Neural cell (in vitro differentiated cells): Measurements from ENCODE around the gene NEU2. TPM values are rescaled to one million over a fixed set of nuclear protein-coding genes. Genes with fewer than 3 reads are reported as not detected.

Experiments used
- H2AFZ ChIP-seq: fragments of 200-600, 300-800 bp; sonication (generic), shearing (Covaris generic); 2 replicates; pipeline ENCODE4 v1.6.0; 2014; ENCODE audit warnings: low read depth, mild to moderate bottlenecking, antibody characterized with exemption, low read length, moderate library complexity
- H3F3A ChIP-seq: fragments of 200-600 bp; shearing (Covaris generic); 2 replicates; pipeline ENCODE4 v1.6.1; 2016; ENCODE audit warnings: mild to moderate bottlenecking, moderate library complexity, mixed read lengths, antibody characterized with exemption, low read length; ENCODE audit not compliant: insufficient read depth, poor library complexity, severe bottlenecking
- H3K27ac ChIP-seq: fragments of 200-600, 300-800 bp; sonication (generic), shearing (Covaris generic); 2 replicates; pipeline ENCODE4 v1.5.1; 2014; ENCODE audit warnings: mild to moderate bottlenecking, low read length, moderate library complexity
- H3K27me3 ChIP-seq: fragments of 300-800, 200-600 bp; sonication (generic), shearing (Covaris generic); 2 replicates; pipeline ENCODE4 v1.6.0; 2014; ENCODE audit warnings: mild to moderate bottlenecking, low read depth, low read length, moderate library complexity; ENCODE audit not compliant: insufficient read depth
- H3K36me3 ChIP-seq: fragments of 300-800, 200-600 bp; sonication (generic), shearing (Covaris generic); 2 replicates; pipeline ENCODE4 v1.5.1; 2014; ENCODE audit warnings: mild to moderate bottlenecking, antibody characterized with exemption, low read length, moderate library complexity; ENCODE audit not compliant: insufficient read depth
- H3K4me2 ChIP-seq: fragments of 300-800, 200-600 bp; sonication (generic), shearing (Covaris generic); 2 replicates; pipeline ENCODE4 v1.6.0; 2014; ENCODE audit warnings: mild to moderate bottlenecking, low read length
- H3K4me3 ChIP-seq: fragments of 300-800, 200-600 bp; sonication (generic), shearing (Covaris generic); 2 replicates; pipeline ENCODE4 v1.5.1; 2014; ENCODE audit warnings: mild to moderate bottlenecking, low read length, moderate library complexity
- H3K79me2 ChIP-seq: fragments of 200-600 bp; shearing (Covaris generic); replicated peaks from 2 replicates; pipeline ENCODE4 v1.6.0; 2014; ENCODE audit warnings: mild to moderate bottlenecking, low read length, moderate library complexity; ENCODE audit not compliant: insufficient read depth
- H3K9ac ChIP-seq: fragments of 300-800, 200-600 bp; sonication (generic), shearing (Covaris generic); 2 replicates; pipeline ENCODE4 v1.6.1; 2016; ENCODE audit warnings: mild to moderate bottlenecking, low read length, mixed read lengths
- H3K9me2 ChIP-seq: fragments of 200-600 bp; shearing (Covaris generic); 2 replicates; pipeline ENCODE4 v1.6.1; 2016; ENCODE audit warnings: mild to moderate bottlenecking, low read length, mixed read lengths; ENCODE audit not compliant: insufficient read depth
- H3K9me3 ChIP-seq: fragments of 200-600, 300-800 bp; sonication (generic), shearing (Covaris generic); 2 replicates; pipeline ENCODE4 v1.6.1; 2016; ENCODE audit warnings: mild to moderate bottlenecking, mixed run types, low read length, moderate library complexity, mixed read lengths
- H4K20me1 ChIP-seq: fragments of 200-600 bp; shearing (Covaris generic); 2 replicates; pipeline ENCODE4 v1.6.1; 2016; ENCODE audit warnings: mild to moderate bottlenecking, mixed run types; ENCODE audit not compliant: insufficient read depth
- CTCF ChIP-seq: fragments of 450-650 bp; IDR thresholded peaks from 2 replicates; pipeline ENCODE4 v1.5.1; 2014; ENCODE audit warnings: antibody characterized with exemption, mild to moderate bottlenecking, moderate library complexity; ENCODE audit not compliant: poor library complexity, severe bottlenecking
- EP300 ChIP-seq: fragments of 450-650 bp; conservative IDR thresholded peaks from 2 replicates; pipeline ENCODE4 v1.6.1; 2014; ENCODE audit warnings: antibody characterized with exemption, mild to moderate bottlenecking, moderate library complexity; ENCODE audit not compliant: poor library complexity, severe bottlenecking
- EZH2 ChIP-seq: fragments of 200-600, 300-800 bp; shearing (Covaris generic), sonication (generic); IDR thresholded peaks from 2 replicates; pipeline ENCODE4 v1.6.1; 2014; ENCODE audit warnings: antibody characterized with exemption, low read length, borderline replicate concordance, mild to moderate bottlenecking; ENCODE audit not compliant: insufficient read depth, poor library complexity, severe bottlenecking
- MXI1 ChIP-seq: fragments of 450-650 bp; conservative IDR thresholded peaks from 2 replicates; pipeline ENCODE4 v1.6.1; 2014; ENCODE audit warnings: antibody characterized with exemption, mild to moderate bottlenecking; ENCODE audit not compliant: poor library complexity, severe bottlenecking
- POLR2AphosphoS5 ChIP-seq: IDR thresholded peaks from 2 replicates; pipeline ENCODE4 v1.6.1; 2012
- RAD21 ChIP-seq: fragments of 450-650 bp; conservative IDR thresholded peaks from 2 replicates; pipeline ENCODE4 v1.6.1; 2014; ENCODE audit warnings: antibody characterized with exemption, mild to moderate bottlenecking, moderate library complexity
- REST ChIP-seq: IDR thresholded peaks from 2 replicates; pipeline ENCODE4 v1.6.1; 2012; ENCODE audit warnings: borderline replicate concordance
- SMC3 ChIP-seq: fragments of 450-650 bp; conservative IDR thresholded peaks from 2 replicates; pipeline ENCODE4 v1.6.1; 2014; ENCODE audit warnings: antibody characterized with exemption, mild to moderate bottlenecking, moderate library complexity; ENCODE audit not compliant: poor library complexity
- TAF1 ChIP-seq: IDR thresholded peaks from 2 replicates; pipeline ENCODE4 v1.6.1; 2012; ENCODE audit warnings: low read depth
- polyA plus RNA-seq: library from polyadenylated mRNA; depleted of rRNA; stranded (reverse); fragments of >200 nt; gene quantifications from 2 replicates; pipeline ENCODE4 v1.2.3, GENCODE V29; 2014

Gene NEU2
- polyA plus RNA-seq, 1 donor from 2014 or later: not detected

GRCh38 chr2:233002829-233003657, 29.4 kb upstream of the NEU2 start:
- H3K4me3 ChIP-seq: no peak overlapping the region
- H3K9me3 ChIP-seq: no peaks in the 10 kb centered on the region
- no peaks in the 10 kb centered on the region for H3K9me2 ChIP-seq
- no peak overlapping the region for H2AFZ ChIP-seq
- no peak overlapping the region for H3K27ac ChIP-seq
- H3K36me3 ChIP-seq: no peaks in the 10 kb centered on the region
- H4K20me1 ChIP-seq: no peaks in the 10 kb centered on the region
- no peaks in the 10 kb centered on the region for H3K27me3 ChIP-seq
- TF ChIP-seq EZH2 (no peak), POLR2AphosphoS5 (no peak), SMC3 (no peak), CTCF (no peak), REST (no peak), RAD21 (no peak), TAF1 (no peak), EP300 (no peak), MXI1 (no peak)
- no peak overlapping the region for H3K9ac ChIP-seq
- H3F3A ChIP-seq: no peaks in the 10 kb centered on the region
- H3K4me2 ChIP-seq: no peak overlapping the region
- no peaks in the 10 kb centered on the region for H3K79me2 ChIP-seq

- no peak overlapping the region for H3K4me2 ChIP-seq
- no peak overlapping the region for H3K27ac ChIP-seq
- H3K9me3 ChIP-seq: no peaks in the 10 kb centered on the region
- no peak overlapping the region for H3K9ac ChIP-seq
- no peak overlapping the region for H3K4me3 ChIP-seq
- H3F3A ChIP-seq: no peaks in the 10 kb centered on the region
- no peaks in the 10 kb centered on the region for H3K79me2 ChIP-seq
- no peak overlapping the region for H2AFZ ChIP-seq
- H3K27me3 ChIP-seq: no peaks in the 10 kb centered on the region
- H3K9me2 ChIP-seq: no peaks in the 10 kb centered on the region
- H4K20me1 ChIP-seq: no peaks in the 10 kb centered on the region
- no peaks in the 10 kb centered on the region for H3K36me3 ChIP-seq
- TF ChIP-seq POLR2AphosphoS5 (no peak), TAF1 (no peak), REST (no peak), EZH2 (no peak), SMC3 (no peak), MXI1 (no peak), EP300 (no peak), RAD21 (no peak), CTCF (no peak)
Measured at GRCh38 chr2:233003658-233004555, 28.6 kb upstream of the NEU2 start.
